Natural killer cell treated with Interleukin-12 subunit alpha and Interleukin-12 subunit beta and Interleukin-15 and Interleukin-18, amount 100 ng/mL, for 72 hours (primary cell): ENCODE measurements around the gene BDH1. TPM values are rescaled to one million over a fixed set of nuclear protein-coding genes. Genes with fewer than 3 reads are reported as not detected.

Source experiments
- ATAC-seq, 2 donors: fragments of 150-1000 bp; cut with Tn5 transposase in 1 of 2; sonication (Bioruptor Pico), chemical (Tn5 transposase) in 1 of 2; 2 replicates each; pipeline ENCODE4 v1.10.0; 2021
- DNase-seq: peaks from one replicate; pipeline ENCODE4 v3.0.0; 2022; ENCODE audit warnings: low spot score
- H3K27ac Mint-ChIP-seq, 2 donors: 1 replicate in 1 of 2; 2 replicates in 1 of 2; pipeline ENCODE4 v1.8.0; 2022; ENCODE audit warnings: mixed read lengths in 2 of 2, mild to moderate bottlenecking in 1 of 2, moderate library complexity in 1 of 2
- H3K27me3 Mint-ChIP-seq, 2 donors: 1 replicate in 1 of 2; 2 replicates in 1 of 2; pipeline ENCODE4 v1.8.0; 2022; ENCODE audit warnings: mixed read lengths in 2 of 2
- H3K36me3 Mint-ChIP-seq: one replicate; pipeline ENCODE4 v1.8.0; 2022; ENCODE audit warnings: mixed read lengths
- H3K4me1 Mint-ChIP-seq, 2 donors: 1 replicate in 1 of 2; 2 replicates in 1 of 2; pipeline ENCODE4 v1.8.0; 2022; ENCODE audit warnings: low read depth in 2 of 2, mixed read lengths in 2 of 2, mild to moderate bottlenecking in 1 of 2
- H3K4me3 Mint-ChIP-seq: one replicate; pipeline ENCODE4 v1.8.0; 2022; ENCODE audit warnings: mixed read lengths
- H3K9me3 Mint-ChIP-seq: 2 replicates; pipeline ENCODE4 v1.8.0; 2022; ENCODE audit warnings: mixed read lengths
- total RNA-seq, 2 donors: library from RNA; stranded (reverse); gene quantifications; one replicate each; pipeline ENCODE4 v1.2.3, GENCODE V29; 2022

Gene BDH1
- total RNA-seq, 2 donors from 2014 or later = 62.4 to 136 TPM

DNA sequence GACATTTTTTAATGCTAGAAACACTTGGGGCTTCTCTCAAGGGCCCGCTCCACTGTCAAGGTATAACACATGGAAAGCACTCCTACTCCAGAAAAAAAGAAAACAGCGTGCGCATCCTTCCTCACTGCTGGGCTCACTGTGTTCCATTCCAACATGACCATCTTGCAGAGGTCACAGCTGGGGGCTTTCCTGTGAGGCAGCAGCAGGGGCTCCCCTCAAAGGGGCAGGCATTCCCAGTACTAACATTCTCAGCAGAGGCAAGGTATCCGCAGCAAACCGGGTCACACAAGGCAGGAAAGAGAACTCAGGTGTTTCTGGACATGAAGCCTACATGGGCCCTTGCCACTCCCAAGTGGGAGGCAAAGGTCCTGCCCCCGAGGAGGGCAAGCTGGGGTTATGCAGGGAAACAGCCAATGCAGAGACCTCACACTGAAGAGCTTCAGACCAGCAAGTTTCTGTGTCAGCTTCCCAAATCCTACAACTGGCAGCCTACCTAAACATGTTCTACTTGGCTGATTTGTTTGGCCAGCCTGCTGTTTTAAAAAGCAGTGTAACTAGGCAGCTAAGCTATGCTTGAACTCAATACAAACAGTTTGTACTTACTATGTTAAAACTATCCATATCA is 6.4 kb downstream of the BDH1 start:
- H3K4me1 Mint-ChIP-seq = peaks cover 10 to 14% of the 10 kb centered on the region in 2 donors

DNA sequence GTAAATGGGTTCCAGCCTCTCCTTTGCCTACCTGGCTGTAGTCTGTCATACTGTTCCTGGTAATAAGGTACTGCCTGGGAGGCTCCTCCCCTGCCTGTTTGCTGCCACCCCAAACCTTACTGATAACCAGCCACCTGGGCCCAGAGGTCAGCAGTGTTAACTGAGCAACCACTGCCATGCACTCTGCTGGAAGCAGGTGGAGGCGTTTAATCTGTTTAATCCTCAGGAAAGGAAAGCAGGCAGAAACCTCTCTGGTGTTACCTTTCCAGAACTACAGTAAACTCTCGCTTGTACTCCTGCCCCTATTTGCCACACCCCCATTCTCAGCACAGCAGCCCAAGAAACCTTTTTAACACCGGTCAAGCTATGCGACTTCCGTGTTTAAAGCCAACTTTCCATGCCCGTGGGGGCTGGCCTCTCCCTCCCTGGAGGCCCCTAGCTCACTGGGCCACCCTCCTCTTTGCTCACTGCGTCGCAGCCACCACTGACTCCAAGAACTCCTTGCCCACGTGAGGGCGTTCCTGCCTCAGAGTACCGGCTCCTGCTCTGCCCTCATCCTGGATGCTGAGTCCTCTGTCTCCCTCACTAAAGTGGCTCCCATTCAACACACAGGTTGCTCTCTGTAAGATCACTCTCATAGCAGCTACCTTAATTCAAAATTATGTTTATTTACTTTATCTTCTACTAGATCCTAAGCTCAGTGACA is 8.3 kb downstream of the BDH1 start:
- Mint-ChIP-seq H3K4me1 (peaks cover 0 to 2% of the 10 kb centered on the region in 2 donors), H3K27me3 (no peaks in the 10 kb centered on the region), H3K4me3 (no peak overlapping the region), H3K36me3 (no peaks in the 10 kb centered on the region), H3K9me3 (no peaks in the 10 kb centered on the region), H3K27ac (peak overlapping the region in 1 of 2 donors; percentile 18)
- ATAC-seq (no peak), DNase-seq (no peak)

More for the DNA sequence above, 6.4 kb downstream of the BDH1 start:
- peaks cover 5% of the 10 kb centered on the region for H3K36me3 Mint-ChIP-seq
- no peaks in the 10 kb centered on the region for H3K27me3 Mint-ChIP-seq
- no peak overlapping the region for H3K27ac Mint-ChIP-seq
- H3K4me3 Mint-ChIP-seq = no peak overlapping the region
- no peak for DNase-seq
- no peak for ATAC-seq
- no peaks in the 10 kb centered on the region for H3K9me3 Mint-ChIP-seq

DNA sequence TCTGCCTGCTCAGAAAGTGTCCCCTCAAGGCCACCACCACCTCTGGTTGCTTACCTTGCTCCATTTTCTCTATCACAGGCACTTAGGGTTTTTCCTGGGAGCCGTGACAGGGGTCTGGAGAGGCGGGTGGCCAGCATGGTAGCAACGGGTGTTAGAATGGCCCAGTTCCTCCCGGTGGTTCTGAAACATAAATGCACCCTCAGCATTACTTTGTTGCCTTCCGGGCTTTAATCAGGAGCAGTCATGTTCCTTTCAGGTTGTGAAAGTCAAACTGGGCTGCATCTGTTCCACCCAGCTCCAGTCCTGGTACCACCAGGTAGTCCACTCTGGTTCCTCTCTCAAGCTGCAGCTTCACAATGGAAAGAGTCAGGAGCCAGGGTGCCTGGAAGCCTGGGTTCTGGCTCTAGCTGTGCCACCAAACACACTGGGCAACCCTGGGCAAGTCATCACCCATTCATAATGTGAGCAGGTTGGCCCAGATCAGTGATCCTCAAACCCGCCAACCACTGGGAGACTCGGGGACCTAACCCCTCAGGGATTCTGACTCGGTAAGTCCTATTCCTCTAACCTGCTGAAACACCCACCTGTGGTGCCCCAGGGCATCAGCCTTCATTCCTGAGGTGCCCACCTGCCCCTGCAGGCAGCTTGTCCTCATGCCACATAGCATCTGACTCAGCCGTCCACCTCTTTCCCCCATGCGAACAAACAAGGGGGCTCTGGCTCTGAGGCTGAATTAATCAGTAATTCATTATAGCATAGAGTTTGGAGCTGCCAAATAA is 9.3 kb downstream of the BDH1 start:
- DNase-seq = no peak
- ATAC-seq = no peak
- H3K36me3 Mint-ChIP-seq = no peaks in the 10 kb centered on the region
- no peaks in the 10 kb centered on the region for H3K4me1 Mint-ChIP-seq
- no peak overlapping the region for H3K4me3 Mint-ChIP-seq
- H3K27ac Mint-ChIP-seq = no peak overlapping the region
- no peaks in the 10 kb centered on the region for H3K27me3 Mint-ChIP-seq
- H3K9me3 Mint-ChIP-seq = no peaks in the 10 kb centered on the region

DNA sequence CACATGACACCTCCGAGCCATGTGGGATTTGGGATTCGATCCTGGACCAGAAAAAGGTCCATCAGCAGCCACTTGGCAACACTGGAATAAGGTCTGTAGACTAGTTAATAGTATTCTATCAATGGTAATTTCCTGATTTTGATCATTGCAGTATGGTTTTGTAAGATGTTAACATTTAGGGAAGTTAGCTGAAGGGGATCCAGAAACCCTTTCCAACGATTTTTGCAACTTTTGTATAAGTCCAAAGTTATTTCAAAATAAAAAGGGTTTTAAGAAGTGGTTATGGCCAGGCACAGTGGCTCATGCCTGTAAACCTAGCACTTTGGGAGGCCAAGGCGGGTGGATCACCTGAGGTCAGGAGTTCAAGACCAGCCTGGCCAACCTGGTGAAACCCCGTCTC is 10.2 kb downstream of the BDH1 start:
- Mint-ChIP-seq H3K9me3 (no peaks in the 10 kb centered on the region), H3K4me1 (no peaks in the 10 kb centered on the region), H3K36me3 (no peaks in the 10 kb centered on the region), H3K27me3 (no peaks in the 10 kb centered on the region), H3K4me3 (no peak overlapping the region), H3K27ac (no peak overlapping the region)
- ATAC-seq (no peak), DNase-seq (no peak)

DNA sequence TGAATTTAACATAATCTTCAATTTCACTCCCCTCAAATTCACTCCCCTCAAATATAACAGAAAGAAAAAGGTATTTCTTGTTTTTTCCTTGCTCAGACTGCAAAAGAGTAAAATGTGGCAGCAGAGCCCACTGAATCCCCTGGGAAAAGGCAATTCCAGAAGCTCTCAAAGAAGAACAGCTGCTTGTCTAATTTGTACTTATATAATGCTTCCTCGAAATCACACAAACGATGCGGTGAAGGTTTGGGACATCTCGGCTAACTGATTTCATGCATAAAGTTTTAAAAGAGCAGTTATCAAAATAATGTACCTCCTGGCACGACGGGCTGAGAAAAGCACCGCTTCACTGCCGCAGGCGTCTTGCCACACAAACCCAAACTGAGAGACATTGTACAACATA is 10.7 kb downstream of the BDH1 start:
- H3K36me3 Mint-ChIP-seq = no peaks in the 10 kb centered on the region
- H3K27ac Mint-ChIP-seq = no peak overlapping the region
- no peak for ATAC-seq
- no peak for DNase-seq
- H3K4me3 Mint-ChIP-seq = no peak overlapping the region
- H3K4me1 Mint-ChIP-seq = no peaks in the 10 kb centered on the region
- H3K9me3 Mint-ChIP-seq = no peaks in the 10 kb centered on the region
- H3K27me3 Mint-ChIP-seq = no peaks in the 10 kb centered on the region

DNA sequence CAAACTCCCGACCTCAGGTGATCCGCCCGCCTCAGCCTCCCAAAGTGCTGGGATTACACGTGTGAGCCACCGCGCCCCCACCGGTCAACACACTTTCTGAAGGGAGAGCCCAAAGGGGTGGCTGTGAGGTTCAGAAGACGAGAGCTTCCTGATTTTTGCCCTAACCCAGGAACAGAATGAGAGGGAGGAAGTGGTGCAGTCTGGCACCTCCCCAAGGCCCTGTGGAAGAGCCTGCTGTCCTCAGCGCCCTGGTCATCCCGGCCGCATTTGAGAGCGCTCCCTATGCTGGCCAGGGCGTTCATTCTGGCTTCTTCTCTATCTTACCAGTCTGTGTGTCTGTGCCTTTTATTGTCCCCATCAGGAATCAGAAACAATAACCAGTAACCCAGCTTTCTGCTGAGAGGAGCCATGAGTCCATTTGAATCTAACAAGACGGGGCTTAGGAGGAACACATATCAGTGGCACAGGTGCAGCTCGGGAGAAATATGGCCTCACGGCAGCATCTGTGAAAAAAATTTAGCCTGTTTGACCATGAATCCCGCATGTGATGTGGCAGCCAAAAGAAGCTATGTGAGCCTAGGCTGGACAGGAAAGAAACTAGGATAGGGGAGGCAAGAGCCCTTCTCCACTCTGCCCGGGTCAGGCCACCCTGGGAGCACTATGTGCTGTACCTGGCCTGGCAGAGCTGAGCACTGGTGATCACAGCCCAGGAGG is 12.9 kb downstream of the BDH1 start:
- H3K27me3 Mint-ChIP-seq = no peaks in the 10 kb centered on the region
- ATAC-seq = no peak
- H3K27ac Mint-ChIP-seq = no peak overlapping the region
- DNase-seq = no peak
- peaks cover 0 to 3% of the 10 kb centered on the region in 2 donors for H3K4me1 Mint-ChIP-seq
- no peak overlapping the region for H3K4me3 Mint-ChIP-seq
- no peaks in the 10 kb centered on the region for H3K9me3 Mint-ChIP-seq
- H3K36me3 Mint-ChIP-seq = no peaks in the 10 kb centered on the region

DNA sequence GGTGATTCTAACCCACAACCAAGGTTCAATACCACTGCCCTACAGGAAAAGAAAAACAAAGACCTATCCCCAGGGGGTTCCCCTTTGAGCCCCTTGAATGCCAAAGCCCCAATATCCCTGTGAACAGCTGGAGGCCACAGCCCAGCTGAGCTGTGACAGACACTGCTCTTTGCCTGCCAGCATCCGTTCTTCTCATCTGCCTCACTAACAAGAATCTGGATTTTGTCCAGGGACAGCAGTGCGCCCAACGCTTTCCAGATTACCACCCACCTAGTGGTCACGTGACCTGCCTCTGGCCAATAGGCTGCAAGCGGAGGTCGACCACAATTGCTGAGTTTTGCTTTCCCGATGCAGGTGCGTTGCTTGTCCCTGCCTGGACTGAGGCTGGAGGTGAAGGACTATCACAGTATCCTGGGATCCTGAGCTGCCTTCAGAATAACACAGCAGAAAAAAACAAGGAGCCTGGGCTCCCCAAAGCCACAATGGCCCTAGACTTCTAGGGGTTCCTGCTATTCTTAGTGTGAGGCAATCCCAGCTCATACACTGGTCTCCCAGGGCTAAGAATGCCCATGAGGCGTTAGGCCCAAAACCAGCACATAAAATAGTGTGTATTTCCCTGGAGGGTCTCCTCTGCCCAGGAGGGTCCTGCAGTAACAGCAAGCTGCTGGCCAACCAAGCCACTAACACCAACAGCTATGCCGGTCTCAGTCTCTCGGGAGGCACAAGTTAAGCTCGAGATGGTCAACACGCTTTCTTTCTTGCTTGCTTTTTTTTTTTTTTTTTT is 13.8 kb downstream of the BDH1 start:
- ATAC-seq = no peak

DNA sequence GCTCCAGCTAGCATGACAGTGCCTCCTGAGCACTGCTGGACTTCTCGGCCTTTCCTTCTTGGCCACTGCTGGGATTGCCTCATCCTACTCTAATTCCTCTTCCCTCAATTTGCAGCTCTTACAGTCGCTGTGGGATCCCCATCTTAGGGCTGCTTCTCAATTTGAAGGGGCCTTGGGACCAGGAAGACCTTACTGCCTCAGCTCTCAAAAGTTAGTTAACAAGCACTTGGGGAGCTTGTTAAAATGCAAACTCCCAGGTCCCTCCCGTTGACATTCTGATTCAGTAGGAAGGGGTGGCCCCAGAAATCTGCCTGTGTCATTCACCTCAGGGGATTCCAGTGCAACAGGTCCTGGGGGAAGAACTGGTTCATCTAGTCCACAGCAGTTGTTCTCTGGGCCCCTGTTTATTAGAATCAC is 14.8 kb downstream of the BDH1 start:
- ATAC-seq = no peak
- no peaks in the 10 kb centered on the region for H3K27me3 Mint-ChIP-seq
- no peak overlapping the region for H3K27ac Mint-ChIP-seq
- no peak overlapping the region for H3K4me3 Mint-ChIP-seq
- H3K4me1 Mint-ChIP-seq = peaks cover 0 to 3% of the 10 kb centered on the region in 2 donors
- H3K36me3 Mint-ChIP-seq = no peaks in the 10 kb centered on the region
- no peaks in the 10 kb centered on the region for H3K9me3 Mint-ChIP-seq
- DNase-seq = no peak

More for the DNA sequence above, 13.8 kb downstream of the BDH1 start:
- Mint-ChIP-seq H3K27me3 (no peaks in the 10 kb centered on the region), H3K4me1 (peaks cover 0 to 3% of the 10 kb centered on the region in 2 donors), H3K36me3 (no peaks in the 10 kb centered on the region), H3K4me3 (no peak overlapping the region), H3K9me3 (no peaks in the 10 kb centered on the region), H3K27ac (no peak overlapping the region)
- DNase-seq = no peak

DNA sequence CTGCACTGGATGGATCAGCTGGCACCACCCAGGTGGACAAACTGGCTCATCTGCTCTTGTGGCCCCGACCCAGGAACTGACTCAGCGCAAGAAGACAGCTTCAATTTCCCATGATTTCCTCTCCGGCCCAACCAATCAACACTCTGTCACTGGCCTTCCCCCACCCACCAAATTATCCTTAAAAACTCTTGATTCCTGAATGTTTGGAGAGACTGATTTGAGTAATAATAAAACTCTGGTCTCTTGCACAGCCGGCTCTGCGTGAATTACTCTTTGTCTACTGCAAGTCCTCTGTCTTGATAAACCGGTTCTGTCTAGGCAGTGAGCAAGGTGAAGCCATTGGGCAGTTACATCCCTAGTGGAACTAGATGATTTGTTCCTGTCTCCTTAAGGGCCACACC is 16.1 kb downstream of the BDH1 start:
- H3K4me3 Mint-ChIP-seq = no peak overlapping the region
- DNase-seq = no peak
- H3K9me3 Mint-ChIP-seq = no peaks in the 10 kb centered on the region
- H3K36me3 Mint-ChIP-seq = no peaks in the 10 kb centered on the region
- H3K4me1 Mint-ChIP-seq = peaks cover 0 to 3% of the 10 kb centered on the region in 2 donors
- H3K27ac Mint-ChIP-seq = peak overlapping the region in 1 of 2 donors; percentile 28
- ATAC-seq = no peak
- H3K27me3 Mint-ChIP-seq = no peaks in the 10 kb centered on the region

DNA sequence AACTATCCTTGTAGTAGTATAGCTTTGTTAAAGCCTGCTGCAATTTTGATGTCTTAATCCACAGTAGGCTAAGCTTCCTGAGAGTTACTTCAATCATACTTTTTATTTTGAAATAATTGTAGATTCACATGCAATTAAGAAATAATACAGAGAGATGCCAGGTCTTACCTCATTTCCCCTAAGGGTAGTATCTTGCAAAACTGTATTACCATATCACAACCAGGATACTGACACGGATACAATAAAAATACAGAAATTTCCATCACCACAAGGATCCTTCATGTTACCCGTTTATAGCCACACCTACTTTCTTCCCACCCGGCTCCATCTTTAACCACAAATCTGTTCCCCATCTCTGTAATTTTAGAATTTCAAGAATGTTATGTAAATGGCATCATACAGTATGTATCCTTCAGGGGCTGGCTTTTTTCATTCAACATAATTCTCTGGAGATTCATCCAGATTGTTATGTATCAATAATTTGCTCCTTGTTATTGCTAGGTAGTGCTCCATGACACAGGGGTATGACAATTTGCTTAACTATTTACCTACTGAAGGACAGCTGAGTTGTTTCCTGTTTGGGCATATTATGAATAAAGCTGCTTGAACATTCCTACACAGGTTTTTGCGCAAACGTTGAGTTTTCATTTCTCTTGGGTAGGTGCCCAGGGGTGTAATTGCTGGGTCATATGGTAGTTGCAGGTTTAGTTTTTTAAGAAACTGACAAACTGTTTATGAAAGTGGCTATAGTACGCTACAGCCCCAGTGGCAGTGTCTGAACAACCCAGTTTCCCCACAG is 21.6 kb downstream of the BDH1 start:
- peaks cover 4% of the 10 kb centered on the region for H3K36me3 Mint-ChIP-seq
- H3K9me3 Mint-ChIP-seq = no peaks in the 10 kb centered on the region
- no peaks in the 10 kb centered on the region for H3K27me3 Mint-ChIP-seq
- no peak overlapping the region for H3K27ac Mint-ChIP-seq
- DNase-seq = no peak
- H3K4me1 Mint-ChIP-seq = no peaks in the 10 kb centered on the region
- no peak for ATAC-seq
- no peak overlapping the region for H3K4me3 Mint-ChIP-seq

DNA sequence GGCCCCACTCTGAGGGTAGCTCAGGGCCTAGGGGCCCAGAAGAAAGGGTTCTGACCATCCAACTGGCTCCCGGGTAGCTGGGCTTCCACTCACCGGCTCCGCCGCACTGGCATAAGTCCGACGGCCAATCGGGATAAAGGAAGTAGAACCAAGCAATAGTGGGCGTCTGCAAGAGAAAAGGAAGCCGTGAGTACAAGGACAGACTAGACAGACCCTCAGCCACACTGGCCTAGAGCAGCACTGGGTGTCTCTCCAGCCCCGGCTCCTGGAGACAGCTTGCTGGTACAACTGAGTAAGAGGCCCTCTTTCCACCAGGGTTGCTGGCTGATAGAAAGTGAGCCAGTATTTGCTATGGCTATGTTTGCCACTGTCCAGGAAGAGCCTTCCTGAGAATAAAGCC is 22.4 kb downstream of the BDH1 start:
- DNase-seq = no peak
- Mint-ChIP-seq H3K27me3 (no peaks in the 10 kb centered on the region), H3K36me3 (peaks cover 4% of the 10 kb centered on the region), H3K27ac (no peak overlapping the region), H3K4me3 (no peak overlapping the region), H3K9me3 (no peaks in the 10 kb centered on the region), H3K4me1 (no peaks in the 10 kb centered on the region)
- no peak for ATAC-seq

DNA sequence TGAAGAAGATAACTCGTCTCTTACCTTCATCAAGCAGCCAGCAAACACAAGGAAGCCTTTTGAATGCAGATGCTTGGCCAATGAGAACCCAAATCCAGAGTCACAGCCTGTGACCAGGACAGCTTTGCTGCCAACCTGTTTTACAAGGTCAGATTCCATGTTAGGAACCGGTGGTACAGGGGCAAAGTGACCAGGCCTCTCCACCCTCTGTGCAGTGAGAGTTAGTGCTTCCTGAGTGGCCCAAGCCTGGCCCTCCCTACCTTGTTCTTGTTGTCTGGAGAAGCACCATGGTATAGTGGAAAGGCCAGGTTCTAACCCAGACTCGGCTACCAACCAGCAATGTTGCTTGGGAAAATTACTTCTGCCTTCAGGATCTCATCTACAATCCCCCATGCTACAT is 23.4 kb downstream of the BDH1 start:
- H3K36me3 Mint-ChIP-seq = peaks cover 9% of the 10 kb centered on the region
- DNase-seq (no peak), ATAC-seq (no peak)
- no peaks in the 10 kb centered on the region for H3K4me1 Mint-ChIP-seq
- no peaks in the 10 kb centered on the region for H3K9me3 Mint-ChIP-seq
- no peak overlapping the region for H3K27ac Mint-ChIP-seq
- H3K4me3 Mint-ChIP-seq = no peak overlapping the region
- H3K27me3 Mint-ChIP-seq = no peaks in the 10 kb centered on the region
